ENCODE results near the gene MAP6D1.

The MAP6D1 gene

GRCh38 chr3:183822631-183823030, 2.7 kb downstream of the MAP6D1 start:
- no peak for DNase-seq

DNA sequence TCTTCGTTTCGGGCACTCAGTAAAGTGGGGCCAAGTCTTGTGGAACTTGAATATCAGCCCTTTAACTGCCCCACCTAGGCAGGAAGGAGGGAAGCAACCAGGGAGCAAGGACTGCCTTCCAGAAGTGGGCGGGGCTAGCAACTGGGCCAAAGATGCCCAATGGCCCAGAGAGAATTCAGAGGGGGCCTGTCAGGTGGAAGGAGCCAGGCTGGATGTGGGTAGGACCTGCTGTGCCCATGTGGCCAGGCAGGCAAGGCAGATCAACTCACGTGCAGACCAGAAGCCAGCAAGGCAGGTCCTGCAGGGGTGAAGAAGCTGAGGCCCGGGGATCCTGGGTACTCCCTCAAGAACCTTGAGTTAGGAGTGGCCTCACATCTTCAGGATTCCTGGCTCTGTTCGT, 5.5 kb downstream of the MAP6D1 start:
- no peak for DNase-seq

GRCh38 chr3:183818706-183819624, 6.4 kb downstream of the MAP6D1 start:
- DNase-seq, result no peak

DNA sequence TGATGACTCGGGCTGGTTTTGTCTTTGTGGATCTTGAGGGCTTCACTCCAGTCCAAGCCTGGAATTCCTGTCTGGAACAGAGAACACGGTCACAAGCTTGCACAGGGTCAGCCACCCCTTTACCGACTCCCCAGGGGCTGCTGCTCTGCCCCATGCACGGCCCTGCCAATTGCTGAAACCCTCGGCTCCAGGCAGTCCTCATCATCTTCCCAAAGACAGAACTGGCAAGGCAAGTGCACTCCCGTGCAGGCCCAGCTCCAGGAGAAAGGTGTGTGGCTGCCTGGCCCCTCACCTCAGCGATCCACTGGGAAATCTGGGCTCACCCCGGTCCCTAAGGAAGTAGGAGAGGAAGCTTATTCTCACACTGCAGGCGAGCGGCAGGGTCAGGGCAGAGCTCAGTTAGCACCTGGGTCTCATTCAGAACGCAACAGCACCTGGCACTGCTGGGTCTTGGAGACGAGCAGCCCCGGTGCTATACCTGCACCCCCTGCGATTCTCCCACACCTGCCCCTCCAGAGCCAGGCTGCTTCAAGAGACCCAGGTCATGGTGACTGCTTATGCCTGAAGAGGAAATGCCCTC, 7.2 kb downstream of the MAP6D1 start:
- no peak for DNase-seq

- DNase-seq, result no peak
Measured at GRCh38 chr3:183817639-183818038, 7.7 kb downstream of the MAP6D1 start.

DNA sequence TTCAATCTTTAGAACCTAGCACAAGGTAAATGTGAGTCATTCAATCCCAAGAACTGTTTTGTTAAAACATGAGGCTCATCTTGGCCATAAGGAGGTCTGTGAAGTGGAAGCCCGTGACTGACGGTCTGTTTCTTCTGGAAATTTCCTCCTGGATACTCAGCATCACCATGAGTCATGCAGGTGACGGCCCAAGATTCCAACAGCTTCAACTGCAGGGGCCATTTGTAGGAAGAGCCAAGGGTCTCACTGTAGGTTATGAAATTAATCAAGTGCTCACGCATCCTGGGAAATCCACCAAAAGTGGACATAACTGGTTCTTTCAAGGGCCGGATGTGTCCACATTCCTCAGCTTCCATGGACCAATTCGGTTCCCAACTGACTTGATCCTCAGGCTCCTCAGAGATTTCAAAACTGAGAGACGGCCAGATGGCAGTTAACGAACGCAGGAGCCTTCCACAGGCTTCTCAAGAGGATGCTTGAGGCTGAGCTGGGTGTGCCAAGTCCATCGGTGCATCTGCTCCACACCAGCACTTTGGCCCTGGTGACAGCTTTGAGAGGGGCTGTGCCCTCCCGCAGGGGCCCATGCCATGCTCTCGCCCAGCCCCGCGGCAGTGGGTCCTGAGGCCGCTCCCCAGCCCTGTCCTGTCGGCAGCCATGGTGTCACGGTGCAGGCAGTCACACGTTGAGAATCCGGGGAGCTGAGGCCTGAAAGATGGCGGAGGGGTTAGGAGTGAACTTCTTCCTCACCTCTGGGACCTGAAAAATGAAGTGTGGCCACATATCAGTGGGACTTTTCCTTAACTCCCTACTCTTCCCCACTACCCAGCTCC, 8.5 kb downstream of the MAP6D1 start:
- no peak for DNase-seq

DNA sequence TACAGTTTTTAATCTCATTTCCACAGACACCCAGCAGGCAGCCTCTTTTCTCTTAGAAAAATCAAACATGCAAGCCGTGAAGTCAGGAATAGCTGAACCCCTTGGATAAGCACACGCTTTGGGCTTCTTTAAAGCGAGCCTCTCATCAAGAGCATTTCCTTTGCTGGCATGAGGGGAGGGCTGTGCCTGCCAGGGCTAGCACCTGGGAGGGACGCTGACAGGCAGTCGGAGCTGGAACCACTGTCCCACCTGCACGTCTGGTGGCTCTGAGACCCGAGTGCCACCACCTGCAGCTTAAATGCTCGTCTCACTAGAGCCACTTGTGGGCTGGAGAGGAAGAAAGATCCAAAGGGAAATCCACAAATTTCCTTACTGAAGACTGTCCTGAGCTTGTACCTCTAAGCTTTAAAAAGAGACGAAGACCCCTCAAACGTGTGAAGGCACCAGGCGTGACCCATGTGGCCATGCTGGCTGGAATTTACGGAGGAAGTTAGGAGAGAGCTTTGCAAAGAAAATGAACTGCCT, 9.4 kb downstream of the MAP6D1 start:
- DNase-seq, result no peak

DNA sequence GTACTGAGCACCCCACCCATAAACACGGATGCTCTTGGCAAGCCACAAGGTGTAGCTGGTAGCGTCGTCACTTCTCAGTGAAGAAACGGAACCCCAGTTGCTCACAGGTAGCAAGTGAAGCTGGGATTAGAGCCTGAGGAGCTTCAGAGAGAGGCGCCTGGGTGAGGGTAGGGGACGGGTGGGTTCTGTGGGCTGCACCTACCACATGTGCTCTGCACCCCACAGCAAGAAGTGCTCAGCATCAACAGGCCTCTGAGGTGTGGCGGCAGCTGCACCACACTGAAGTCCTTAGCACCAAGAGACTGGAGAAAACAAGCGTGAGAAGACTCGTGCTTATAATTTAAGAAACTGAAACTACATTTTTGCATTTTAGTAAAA, 9.8 kb downstream of the MAP6D1 start:
- DNase-seq, result no peak

- DNase-seq, result no peak
Measured at GRCh38 chr3:183814240-183814639, 11.1 kb downstream of the MAP6D1 start.

DNA sequence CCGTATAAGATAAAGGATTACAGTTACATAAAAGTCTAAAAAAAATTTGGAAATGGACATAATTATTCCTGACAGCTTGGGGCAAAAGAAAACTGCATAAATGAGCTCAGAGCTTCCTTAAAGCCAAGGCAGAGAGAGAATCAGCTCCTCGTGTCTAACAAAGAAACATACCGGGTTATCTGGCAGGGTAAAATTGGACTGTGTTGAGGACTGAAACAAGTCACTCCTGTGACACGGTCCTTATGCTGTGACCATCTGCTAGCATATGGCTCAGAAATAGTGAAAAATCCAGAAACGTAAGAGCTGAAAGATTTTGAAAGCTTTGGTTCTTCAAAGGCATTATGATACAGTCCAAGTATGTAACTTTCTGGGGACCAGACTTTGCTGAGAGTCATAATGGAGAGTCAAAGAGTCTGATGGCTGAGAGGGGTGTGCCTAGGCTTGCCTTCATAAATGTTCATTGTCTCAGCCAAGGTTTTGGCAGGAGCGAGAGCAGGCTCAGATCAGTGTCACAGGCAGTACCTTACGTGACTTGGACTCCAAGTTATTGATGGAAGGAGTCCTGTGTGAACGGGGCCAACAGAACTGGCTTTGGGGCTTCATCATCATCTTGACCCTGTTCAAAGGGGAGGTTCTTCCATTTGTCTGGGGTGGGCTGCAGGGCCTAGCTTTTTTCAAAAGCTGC, 12.5 kb downstream of the MAP6D1 start:
- no peak for DNase-seq

DNA sequence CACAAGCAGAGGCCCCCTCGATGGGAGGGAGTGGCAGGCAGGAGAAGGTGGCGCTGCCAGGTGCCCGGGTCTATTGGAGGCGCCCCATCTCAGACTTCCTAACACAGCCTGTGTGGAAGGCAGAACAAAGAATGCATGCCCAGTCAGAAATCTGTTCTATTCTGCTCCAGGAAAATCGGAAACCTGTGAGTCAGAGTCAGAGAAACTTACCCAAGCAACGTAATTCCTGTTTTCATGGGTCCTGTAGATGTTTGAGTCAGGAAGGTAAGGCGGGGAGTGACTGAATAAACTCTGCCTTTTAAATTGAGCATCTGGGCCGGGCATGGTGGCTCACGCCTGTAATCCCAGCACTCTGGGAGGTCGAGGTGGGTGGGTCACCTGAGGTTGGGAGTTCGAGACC, 13.7 kb downstream of the MAP6D1 start:
- DNase-seq, result no peak

DNA sequence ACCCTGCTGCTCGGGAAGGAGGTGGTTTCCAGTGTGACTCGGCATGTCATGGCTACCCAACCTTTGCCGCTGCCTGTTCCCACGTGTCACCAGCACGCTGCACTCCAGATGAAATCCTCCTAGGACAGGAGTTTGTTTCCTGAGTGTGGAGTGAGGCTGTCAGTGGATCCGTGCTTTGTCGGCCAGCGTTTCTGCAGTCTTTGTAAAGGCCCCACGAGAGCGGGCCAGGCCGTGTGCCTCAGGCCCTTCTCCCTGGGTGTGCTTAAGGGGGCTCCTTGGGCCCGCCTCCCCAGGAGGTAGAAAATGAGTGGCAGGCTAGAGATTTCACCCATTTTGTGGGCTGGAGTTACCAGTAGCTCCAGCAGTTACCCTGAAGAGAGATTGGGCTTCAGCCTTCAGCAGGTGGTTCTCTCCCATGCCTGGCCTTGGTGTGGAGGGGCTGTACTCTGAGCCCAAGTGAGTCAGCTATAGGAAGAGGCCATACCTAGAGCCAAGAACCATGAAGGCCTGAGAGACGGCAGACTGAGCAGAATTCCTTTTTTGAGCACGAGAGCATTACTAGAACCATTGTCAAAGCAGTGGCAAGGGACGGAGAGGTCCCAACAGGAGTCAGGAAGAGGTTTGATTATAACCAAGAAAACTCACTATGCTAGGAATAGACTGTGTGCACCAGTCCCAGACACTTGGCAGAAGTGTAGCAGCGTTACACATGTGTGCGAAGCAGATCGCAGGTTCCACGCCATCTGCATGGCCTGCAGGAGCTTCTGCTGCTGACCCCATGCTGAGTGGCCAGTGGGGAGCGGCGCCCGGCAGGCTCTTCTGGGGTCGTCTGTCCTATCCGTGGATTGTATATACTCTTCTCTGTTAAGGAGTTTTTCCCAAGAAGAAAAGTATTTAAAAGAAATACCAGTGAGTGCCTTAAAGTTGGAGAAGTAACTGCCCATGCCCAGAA, 14.5 kb downstream of the MAP6D1 start:
- DNase-seq, result no peak

- DNase-seq, result no peak
Measured at GRCh38 chr3:183809270-183809669, 16.1 kb downstream of the MAP6D1 start.

GRCh38 chr3:183808355-183808754, 17.0 kb downstream of the MAP6D1 start:
- no peak for DNase-seq

DNA sequence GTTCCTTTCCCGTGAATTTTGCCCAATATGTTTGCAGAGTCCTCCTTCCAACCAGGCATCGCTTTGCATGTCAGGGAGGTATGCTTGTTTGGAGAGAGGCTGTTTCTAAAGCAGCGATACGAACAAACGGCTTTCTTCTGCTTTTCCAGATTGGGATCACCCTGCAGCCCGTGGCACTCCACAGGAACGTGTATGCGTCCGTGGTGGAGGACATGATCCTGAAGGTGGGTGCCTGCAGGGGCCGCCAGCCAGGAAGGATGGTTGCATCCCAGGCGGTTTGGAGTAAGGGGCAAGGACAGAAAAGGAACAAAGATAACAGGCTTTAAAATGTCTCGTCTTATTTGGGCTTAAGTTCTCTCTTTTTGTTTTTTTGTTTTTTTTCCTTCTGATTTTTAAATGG, 17.5 kb downstream of the MAP6D1 start:
- DNase-seq, result no peak

DNA sequence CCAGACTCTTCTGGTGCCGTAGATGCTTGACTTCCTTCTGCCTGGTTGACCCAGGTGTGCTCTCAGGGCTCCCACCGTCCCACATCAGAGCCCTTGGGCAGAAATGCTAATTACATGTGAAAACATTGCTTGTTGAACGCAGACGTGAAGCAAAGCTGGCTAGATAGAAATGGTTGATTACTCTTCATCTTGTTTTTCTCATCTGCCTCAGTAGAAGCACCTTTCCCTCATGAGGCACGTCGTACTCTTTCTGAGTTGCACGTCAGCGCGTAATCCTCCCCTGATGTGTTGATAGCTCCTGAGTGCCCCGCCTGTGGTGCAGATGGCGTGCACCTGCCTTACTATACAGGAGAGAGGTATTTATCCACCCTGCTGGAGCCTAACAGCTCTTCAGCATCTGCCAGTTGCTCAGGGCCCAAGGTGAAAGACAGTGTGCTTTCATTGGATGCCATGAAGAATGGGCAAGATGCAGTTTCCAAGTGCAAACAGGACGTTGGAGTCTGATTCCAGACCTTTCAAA, 18.1 kb downstream of the MAP6D1 start:
- DNase-seq, result no peak

DNA sequence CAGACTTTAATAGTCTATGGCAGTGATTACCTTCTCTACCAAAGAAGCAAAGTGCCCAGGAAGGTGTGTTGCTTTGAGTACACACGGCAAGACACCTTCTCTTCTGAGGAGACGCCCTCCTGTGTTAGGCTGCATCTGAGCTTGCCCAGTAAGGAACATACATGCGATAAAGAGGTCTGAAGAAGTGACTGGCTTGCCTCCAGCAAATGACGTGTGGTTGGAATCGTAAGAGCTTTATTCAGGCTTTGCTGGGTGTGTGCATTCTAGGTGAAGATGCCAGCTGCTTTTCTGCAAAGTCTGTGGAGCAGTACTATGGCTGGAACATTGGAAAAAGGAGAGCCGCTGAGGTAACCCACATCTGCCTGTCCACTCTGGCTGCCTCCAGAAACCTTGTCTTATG, 22.4 kb downstream of the MAP6D1 start:
- DNase-seq, result no peak

DNA sequence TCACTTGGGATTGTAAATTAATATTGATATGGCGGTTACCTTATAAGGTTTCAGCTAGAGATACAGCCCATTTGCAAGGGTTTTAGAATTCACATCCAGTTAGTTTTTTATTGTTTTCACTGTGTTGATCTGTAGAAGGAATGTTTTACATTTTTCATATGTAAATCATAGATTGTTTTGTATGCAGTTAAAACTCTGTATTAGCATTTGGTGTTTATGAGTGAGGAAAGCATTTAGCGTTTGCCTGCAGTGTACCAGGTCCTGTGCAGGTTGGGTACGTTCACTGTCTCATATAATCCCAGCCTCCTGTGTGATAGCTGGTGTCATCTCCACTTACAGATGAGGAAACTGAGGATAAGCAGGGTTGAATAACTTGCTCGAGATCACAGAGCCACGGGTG, 23.8 kb downstream of the MAP6D1 start:
- no peak for DNase-seq

- no peak for DNase-seq
Measured at GRCh38 chr3:183800243-183800863, 25.0 kb downstream of the MAP6D1 start.

- no peak for DNase-seq
Measured at GRCh38 chr3:183799461-183799860, 25.9 kb downstream of the MAP6D1 start.

GRCh38 chr3:183797996-183798395, 27.4 kb downstream of the MAP6D1 start:
- no peak for DNase-seq

Data from NK-92 treated with Interleukin-12 subunit alpha and Interleukin-12 subunit beta, amount 100 ng/mL, for 24 hours (cell line).